NCI-H345 (cell line): Measurements from ENCODE around the gene CMIP.

Experiments used
- DNase-seq: peaks from one replicate; lab custom pipeline; 2025; lab: John Stamatoyannopoulos, UW

CMIP gene

DNA sequence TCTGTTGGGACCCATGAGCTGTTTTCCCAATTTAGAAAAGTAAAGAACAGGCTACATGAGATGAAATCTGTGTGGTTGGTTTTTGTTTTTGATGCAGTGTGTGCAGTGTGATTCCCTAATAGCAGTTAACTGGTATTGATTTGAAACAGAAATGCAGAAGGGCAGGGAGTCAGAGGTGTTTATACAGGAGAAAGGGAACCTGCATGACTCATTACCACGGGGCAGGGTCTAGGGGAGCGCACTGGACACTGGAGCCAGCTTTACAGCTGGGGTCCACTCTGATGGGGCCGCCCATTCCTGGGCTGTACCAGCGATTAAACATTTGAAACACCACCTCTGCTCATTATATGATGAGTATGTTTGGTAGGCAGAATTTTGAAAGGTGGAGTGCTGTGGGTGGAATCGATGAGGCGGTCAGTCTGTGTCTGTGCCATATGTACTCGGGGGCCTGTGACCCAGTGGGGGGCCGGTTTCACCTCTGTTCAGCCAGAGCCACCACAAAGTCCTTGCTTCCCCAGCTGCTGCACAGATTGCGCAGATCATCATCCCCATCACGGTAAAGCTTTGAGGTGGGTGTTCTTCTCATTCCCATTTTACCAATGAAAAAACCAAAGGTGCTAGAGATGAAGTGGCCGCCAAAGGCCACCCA is 142.5 kb downstream of the CMIP start:
- DNase-seq = no peak

DNA sequence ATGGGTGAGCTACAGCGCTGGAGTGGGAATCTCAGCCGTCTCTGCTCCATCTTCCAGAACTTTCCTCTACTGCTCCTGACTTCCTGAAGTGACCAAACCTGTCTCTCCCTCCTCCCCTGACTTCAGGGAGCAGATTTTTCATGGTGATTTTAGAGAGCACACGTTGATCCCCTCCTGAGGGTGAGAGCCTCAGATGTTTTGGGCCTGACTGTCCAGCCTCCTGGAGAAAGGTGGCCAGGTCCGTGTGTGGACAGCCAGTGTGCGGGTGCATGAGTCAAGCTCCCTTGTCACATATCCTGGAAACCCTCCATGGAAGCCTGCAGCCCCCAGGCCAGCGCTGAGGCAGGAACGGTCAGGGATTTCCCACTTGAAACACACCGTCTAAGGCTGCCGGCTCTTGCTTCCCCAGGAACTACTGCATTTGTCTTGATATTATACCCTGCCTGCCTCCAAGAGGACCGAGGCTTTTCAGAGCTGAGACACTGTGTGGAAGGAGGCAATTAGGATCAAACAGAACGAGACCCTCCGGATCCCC is 143.1 kb downstream of the CMIP start:
- no peak for DNase-seq

DNA sequence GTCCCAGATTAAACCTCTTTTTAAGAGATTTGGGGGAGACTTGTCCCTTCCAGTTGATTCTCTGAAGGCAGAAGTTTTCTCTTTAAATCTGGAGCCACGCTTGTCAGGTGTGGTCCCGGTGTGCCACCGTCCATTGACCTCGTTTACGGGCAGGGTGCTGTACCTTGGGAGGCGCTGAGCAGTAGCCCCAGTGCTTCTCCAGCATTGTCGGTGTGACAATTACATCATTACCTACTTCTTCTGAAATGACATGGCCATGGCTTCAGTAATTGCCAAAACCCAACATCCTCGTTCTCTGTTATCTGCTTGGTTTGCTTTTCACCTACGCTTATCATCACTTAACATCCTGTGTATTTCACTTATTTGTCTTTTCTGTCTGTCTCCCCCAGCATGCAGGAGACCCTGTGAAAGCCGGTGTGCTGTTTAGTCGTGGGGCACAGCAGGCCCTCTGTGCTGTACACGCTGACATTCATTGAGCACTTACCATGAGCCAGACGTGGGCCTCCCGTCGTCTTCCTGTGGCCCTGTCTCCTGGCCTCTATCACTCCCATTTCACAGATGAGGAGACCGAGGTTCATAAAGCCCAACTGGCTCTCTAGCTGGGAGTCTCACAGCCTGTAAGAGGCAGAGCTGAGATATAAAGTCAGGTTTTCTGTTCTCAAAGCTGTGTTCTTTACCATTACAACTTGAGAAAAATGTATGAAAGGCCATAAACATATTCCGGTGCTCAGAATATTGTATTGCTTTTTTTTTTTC is 143.9 kb downstream of the CMIP start:
- no peak for DNase-seq

DNA sequence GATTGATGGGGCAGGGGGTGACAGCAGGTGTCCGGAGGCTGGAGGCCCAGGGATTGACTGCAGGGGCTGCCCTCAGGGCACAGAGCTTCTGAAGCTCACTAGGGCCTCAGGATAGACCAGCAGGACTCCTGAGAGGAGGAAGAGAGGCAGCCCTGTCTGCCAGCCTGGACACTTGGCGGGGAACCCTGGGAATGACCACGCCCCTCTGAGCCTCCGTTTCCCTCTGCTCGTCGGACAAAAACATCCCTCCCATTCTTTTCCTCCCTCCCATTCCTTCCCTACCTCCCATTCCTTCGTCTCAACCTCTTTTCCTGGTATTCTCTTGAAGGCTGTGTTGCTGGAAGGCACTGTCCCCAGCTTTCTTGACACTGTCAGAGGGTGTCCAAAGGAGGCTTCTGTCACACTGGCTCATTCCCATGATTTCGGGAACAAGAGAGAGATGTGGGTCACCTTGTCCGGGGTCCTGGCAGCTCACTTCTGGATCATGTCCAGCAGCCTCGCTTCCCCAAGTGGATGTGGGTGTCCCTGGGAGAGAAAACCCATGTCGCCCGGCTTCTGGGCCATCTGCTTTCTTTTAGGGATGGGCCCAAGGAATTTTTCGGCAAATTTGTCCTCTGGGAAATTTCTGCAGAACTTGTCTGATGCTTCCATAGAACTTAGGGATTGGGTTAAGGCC is 145.5 kb downstream of the CMIP start:
- no peak for DNase-seq

DNA sequence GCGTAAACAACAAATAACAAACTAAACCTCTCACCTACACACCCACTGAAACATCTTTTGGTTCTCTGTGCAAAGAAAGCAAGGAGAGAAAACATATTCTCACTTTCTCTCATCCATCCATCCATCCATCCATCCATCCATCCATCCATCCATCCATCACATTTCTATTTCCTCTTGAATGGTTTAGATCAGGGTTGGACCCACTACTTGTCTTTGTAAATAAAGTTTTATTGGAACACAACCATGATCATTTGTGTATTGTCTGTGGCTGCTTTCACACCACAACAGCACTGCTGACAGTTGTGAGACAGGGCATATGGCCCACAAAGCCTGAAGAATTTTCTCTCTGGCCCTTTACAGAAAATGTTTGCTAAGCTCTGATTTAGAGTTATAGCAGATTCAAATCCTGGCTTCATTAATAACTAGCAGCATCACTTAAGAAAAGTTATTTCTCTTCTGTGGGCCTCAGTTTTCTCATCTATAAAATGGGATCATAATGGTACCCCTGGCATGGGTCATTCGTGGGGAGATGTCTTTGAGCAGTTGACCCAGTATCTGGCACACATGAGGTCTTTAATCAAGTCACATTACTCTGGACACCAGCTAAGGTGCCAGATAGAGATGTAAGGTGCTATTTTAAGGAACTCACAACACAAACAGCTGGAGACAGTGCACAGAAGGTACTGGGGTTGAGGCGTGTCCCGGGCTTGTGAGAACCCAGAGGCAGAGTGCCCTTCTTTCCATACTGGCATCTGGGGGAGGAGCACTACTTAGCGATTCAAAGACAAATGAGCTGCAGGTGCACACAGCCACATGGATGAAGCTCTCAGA is 146.3 kb downstream of the CMIP start:
- DNase-seq = peak; percentile 65

DNA sequence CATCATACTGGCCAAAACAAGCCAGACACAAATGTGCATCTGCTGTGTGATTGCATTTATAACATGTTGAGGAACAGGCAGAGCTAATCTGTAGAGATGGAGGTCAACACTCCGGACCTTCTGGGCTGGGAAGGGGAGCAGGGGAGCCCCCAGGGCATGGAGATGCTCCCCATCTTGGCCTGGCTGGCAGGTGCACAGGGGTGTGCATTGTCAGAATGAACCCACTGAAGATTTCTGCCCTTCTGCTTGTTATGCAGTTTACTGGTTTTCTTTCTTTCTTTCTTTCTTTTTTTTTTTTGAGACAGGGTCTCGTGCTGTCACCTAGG is 146.9 kb downstream of the CMIP start:
- no peak for DNase-seq

DNA sequence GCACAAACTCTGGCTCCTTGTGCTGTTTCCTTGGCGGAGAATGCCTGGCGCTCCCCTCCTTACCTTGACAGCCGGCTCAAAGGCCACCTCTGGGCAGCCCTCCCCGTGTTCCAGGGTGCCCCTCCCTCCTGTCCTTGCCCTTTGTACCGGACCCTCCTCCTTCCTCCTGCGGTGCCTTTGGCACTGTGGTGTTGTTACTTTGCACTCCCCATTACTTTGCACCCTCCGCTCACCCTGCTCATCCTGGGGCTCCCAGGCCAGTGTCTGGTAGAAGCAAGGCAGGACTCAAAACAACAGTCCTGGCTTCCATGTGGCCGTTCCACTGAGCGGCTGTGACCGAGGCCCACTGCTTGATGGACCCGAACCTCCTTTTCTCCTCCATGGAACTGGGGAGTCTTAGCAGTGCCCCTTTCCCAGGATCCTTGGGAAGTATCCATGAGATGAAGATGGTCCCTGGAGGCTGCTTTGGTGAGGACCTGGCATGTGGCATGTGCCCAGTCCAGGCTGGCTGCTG is 147.8 kb downstream of the CMIP start:
- no peak for DNase-seq

DNA sequence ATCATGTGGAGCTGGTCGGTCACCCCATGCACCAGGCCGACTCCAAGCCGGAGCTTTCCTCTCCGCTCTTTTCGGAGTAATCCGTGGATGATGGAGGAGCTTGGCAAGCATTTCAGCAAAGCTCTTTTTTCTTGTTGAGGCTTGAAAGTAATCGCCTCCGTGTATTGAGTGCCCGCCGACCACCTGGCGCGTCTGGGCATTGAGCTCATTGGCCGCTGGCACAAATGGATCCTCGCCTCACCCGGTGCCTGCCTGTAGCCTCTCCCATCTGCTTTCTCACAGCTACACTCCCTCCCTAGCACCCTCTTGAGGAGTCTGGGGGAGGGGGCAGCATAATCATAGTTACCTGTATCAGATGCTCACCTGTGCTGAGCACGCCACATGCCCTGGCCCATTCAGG is 148.9 kb downstream of the CMIP start:
- DNase-seq = peak; percentile 78

DNA sequence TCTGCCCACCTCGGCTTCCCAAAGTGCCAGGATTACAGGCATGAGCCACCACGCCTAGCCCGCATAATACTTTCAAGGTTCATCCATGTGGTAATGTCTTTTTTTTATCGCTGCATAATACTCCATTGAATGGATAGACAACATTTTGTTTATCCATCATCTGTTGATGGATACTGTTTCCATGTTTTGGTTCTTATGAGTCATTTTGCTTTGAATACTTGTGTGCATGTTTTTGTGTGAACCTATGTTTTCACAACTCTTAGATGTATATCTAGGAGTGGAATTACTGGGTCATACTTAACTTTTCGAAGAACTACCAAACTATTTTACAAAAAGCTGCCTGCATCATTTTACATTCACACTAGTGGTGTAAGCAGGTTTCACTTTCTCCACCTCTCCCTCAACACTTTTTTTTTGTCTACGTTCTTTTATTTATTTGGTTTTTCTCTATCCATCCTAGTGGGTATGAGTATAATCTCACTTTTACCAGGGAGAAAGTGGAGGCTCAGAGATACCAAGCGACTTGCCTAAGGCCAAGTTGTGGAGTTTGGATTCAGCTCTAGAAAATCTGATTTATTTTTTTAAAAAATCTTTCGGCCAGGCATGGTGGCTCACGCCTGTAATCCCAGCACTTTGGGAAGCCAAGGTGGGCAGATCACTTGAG is 151.2 kb downstream of the CMIP start:
- no peak for DNase-seq

DNA sequence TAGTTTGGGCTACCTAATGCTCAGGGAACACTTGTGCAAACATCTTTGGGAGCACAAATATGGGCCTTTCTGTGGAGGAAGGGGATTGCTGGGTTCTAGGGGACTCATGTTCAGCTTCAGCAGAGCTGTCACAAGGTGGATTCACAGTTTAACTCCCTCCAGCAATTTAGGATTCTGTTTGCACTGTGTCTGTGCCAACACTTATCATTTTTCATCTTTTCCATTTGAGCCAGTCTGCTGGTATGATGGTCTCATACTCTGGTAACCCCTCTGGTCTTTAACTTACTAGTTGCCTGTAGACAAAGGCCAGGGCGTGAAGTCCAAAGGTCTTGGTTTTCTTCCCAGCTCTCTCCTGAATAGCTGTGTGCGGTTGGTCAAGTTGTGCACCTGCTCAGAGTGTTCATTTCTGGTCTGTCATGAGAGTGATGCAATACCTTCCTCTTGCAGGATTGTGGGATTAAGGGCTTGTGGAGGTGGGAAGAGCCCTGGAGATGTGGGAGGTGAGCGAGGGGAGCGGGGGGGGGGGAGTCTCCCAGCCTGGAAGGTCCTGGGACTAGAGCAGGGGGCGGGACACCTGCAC is 152.6 kb downstream of the CMIP start:
- DNase-seq = no peak

DNA sequence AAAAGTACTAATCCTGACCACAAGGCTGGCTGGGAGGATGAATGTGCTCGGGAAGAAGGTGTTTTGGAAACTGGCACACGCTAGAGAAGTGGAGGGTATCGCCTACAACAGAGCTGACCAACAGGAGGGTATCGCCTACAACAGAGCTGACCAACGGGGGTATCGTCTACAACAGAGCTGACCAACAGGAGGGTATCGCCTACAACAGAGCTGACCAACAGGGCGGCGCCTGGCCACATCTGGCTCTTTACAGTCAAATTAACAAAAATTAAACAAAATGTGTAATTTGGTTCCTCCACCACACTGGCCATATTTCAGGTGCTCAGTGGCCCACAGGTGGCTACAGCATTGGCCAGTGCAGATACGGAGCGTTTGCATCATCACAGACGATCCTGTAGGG is 153.5 kb downstream of the CMIP start:
- no peak for DNase-seq

DNA sequence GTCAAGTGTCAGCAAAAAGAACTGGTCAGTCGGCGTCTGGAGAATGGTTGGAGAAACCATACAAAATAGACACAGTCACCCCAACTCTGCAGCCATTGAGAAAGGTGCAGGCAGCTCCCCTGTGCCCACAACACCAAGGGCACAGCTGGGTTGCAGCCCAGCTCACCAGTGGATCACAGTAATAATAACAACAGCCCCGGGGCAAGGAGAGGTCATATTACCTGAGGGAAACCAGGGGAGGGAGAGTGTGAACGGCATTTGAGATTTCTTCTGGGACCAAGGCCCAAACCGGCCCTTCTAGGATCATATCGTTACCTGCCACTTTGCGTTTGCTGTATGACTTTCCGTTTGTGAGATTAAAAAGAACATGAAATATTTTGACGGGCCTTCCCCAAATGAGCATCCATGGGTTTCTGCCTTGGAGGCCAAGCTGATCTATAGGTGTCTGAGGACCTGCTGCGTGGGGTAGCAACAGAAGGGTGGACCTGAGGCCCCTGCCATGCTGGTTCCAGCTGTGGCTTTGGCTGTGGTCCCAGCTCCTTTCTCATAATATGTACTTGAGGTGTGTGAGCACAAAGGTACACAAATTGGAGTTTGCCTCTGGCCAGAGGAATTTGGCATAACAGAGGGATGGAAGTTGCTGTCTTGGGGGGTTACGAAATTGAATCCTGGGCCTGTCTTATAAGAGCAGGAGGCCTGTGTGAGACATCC is 154.6 kb downstream of the CMIP start:
- DNase-seq = peak; percentile 75

DNA sequence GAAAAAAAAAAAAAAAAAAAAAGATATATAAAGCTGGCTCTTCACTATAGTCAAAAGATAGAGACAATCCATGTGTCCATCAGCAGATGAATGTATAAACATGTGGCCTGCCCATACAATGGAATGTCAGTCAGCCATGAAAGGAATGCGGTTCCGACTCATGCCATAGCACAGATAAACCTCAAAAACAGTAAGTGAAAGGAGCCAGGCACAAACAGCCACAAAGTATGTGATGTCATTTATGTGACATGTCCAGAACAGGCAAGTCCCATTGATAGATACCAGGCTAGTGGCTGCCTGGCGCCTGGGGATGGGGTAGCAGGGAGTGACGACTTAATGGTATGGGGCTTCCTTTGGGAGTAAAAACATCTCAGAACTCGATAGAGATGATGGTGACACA is 155.7 kb downstream of the CMIP start:
- DNase-seq = no peak

DNA sequence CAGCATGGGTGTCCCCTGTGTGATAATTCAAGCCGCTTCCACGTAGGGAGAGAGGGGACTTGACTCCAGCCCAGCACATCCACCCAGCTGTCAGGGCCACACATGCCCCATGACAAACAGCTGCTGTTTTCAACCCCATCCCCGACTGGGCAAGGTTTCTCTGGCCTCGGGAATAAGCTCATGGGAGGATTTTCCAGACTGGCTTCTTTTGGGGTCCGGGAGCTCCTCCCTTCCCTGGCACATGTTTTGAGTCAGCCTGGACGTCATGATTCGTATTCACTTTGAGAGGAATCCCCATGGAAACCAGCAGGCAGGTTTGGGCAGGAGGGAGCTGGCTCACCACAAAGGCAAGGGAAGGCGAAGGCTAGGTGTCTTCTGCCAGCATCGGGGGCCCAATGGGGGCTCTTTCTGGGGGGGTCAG is 156.4 kb downstream of the CMIP start:
- DNase-seq = no peak

DNA sequence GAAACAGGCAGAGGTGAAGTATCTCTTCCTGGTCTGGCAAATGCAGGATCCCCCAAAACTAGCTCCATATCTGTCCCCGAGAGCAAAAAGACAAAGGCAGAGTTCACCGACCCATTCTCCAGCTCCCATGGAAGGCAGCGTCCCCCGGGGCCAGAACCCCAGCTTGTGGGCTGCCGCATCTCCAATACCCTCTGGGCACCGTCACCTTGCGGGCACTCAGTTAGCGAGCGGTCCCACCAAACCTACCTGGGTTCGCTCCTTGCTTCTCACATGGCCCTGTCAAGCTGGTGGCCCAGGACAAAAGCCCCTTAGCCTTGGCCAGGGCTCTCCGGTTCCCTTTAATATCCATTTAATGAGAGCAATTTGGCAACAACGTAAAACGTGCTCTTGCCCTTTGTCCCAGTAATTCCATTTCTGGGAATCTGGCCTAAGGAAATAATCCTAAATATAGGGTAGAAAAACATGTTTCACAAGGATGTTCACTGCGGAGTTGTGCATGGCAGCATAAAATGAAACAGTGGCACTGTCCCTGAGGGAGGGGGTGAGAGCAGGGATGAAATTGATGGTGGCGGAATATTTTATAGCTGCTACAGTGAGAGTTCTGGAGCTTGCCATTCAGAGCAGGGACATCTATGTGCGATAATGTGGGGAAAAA is 157.1 kb downstream of the CMIP start:
- no peak for DNase-seq

DNA sequence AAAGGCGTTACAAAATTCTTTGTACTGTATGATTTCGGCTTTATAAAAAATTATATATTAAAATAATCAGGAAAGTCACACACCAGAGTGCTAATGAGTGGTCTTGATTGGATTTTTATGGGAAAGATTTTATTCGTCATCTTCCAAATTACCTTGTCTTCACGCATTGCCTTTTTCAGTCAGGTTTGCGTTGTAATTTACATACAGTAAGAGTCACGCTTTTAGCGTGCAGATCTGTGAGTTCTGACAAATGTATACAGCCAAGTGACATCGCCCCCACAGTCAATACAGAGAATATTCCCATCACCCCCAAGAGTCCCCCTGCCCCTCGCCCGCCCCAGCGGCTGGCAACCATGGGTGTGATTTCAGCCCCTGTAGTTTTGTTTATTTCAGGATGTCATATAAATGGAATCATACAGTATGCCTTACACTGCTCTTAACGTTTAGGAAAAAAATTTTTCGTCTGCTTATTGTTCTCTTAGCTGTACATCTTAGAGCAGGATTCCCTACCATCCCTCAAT is 157.7 kb downstream of the CMIP start:
- no peak for DNase-seq

DNA sequence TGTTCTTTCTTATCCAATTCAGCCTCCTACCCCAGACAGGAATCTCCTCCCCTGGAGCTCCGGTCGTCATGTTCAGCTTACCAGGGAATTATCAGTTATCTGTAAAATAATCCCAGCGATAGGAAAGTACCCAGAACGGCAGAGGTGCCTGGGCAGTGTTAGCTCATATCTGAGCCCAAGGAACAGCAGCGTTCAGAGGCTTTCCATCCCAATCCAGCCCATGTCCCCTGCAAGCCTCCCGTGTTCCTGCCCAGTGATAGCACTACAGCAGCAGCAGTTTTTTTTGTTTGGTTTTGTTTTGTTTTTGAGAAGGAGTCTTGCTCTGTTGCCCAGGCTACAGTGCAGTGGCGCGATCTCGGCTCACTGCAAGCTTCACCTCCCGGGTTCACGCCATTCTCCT is 158.2 kb downstream of the CMIP start:
- DNase-seq = no peak

DNA sequence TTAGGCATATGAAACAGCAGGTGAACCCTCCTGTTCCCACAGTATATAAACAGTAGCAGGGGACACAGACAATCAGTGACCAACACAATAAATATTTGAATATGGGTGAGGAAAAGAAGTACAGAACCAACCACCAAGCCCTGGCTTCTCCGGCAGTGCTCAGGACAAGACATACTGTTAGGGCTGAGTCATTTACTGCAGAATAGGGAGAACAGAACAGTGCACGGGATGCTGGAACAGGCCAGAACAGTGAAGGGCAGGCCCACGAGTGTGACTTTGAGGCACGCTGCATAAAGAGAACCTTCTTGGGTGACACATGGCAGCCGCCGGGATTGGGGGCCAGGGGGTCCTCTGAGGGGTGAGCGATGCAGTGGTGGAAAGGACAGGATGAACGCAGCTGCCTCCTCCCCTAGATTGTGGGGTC is 160.4 kb downstream of the CMIP start:
- DNase-seq = no peak

DNA sequence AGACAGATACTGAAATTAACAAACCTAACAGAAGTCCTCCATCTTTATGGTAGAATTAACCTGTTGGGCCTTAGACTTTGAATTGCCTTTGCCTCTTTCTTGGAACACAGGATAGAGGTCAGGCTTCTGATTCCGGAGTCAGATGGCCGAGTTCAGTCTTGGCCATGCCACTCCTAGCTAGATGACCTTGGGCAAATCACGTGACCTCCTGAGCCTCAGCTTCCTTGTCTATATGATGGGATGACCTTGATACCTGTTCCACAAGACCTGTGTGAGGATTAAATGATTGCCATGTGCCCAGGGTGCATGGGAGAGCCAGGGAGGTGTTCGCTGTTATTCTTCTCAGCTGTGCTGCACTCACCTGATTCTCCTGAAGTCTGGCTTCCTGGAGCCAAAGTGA is 161.4 kb downstream of the CMIP start:
- no peak for DNase-seq

DNA sequence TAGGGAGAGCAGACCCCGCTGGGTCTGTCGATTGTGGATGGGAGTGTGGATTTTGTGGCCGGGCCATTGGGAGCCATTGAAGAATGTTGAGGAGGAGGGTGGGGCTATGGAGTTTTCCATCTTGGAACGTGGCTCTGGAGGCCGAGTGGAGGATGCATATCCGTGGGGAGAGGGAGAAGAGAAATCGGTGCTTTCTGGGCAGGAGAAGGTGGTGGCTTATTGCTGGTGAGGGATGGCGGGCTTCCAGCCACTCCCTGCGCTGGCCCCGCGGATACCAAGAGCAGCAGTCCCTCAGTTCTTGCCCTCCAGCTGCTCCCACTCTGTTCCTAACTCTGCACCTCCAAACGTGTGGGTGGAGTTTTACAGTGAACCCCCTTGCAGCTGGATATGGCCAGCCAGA is 162.4 kb downstream of the CMIP start:
- no peak for DNase-seq
